ENCODE results near the gene ARMC10.
"Not testable (repeated sequence)": the region's sequence is repeated elsewhere in the genome, so short reads cannot be mapped to it uniquely, and the experiment has no call there.

Gene ARMC10

DNA sequence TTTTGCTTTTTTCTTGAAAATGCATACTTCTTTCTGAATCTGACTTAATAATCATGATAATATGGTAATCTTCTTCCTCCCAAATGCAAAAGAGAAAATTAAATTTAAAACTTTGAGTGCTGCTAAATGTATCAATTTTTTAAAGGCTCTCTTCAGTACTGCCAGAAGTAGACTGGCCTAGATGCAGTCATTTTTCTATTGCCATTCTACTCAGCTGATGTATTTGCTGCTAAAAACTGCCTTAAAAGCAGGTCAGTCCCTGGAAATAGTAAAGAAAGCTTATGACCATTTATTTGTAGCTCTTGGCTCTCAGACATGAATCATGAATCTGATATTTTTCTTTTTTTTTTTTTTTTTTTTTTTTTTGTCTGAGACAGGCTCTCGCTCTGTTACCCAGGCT lies 45.4 kb downstream of the ARMC10 start:
- in situ Hi-C loops (cut with MboI; ENCODE audit: low sequenced_read_pairs), result no loop called here

DNA sequence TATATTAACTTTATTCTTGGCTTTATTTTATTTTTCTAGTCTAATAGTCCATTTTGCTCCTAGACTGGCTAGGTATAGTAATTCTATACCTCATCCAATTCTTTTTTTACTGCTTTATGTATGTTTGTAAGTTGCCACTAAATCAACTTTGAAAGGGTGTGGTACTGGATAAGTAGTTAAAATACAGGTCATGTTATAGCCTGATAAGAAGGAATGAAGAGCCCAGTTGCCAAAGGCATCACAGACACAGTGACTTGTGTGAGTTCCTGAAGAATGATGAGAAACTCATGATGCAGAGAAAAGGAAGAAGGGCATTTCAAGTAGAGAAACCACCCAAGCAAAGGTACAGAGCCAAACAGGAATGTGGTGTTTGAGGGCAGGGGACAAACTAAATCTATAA lies 46.7 kb downstream of the ARMC10 start:
- in situ Hi-C loops (cut with MboI; ENCODE audit: low sequenced_read_pairs), result no loop called here

DNA sequence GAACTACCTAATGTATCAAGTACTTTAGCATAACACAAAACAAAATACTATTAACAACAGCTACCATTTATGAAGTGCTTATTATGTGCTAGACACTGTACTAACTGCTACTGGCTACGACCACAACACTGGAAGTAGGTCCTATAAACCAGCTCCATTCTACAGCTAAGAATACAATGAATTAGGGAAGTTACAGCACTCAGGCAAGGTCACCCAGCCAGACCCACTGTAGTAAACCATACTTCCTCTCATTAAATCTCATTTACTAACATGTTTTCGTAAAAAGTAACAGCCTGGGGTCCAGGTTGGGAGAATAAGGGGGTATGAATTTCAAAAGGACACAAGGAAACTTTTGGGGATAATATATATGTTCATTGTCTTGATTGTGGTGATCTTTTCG lies 48.6 kb downstream of the ARMC10 start:
- in situ Hi-C loops (cut with MboI; ENCODE audit: low sequenced_read_pairs), result no loop called here

DNA sequence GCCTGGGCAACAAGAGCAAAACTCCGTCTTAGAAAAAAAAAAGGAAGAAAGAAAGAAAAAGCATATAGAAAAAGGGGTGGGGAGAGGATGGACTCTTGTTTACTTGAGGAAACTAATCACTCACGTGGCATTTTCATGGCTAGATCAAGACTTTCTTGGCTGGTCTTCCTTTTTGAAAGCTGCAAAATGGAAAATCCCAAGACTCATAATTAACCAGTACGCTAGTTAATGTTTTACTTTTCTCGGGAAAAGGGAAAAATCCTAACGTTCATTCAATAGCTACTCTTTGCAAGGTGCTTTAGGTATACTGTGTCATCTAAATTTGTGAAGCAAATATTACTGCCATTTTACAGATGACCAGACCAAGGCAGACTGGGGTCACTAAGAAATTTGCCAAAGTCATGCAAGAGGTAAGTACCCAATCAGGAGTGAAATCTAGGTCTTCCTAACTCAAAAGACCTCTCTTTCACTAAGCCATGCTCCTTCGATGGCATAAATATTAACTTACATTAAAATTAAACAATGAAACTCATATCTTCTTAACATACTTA lies 49.6 kb downstream of the ARMC10 start:
- in situ Hi-C loops (cut with MboI; ENCODE audit: low sequenced_read_pairs), result no loop called here

DNA sequence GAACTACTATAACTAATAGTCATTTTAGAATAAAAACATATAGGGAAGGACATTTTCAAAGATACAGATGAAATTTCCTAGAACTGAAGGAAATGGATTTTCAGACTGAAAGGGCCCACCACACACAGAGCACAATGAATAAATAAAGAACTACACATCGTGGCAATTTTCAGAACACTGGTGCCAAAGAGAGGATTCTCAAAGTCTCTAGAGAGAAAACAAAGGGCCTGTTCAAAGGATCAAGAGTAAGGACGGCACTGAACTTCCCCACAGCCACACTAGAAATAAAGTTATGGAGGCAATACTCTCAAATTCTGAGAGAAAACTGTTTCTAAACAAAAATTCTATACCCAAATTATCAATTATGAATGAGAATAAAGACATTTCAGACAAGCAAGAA lies 52.1 kb downstream of the ARMC10 start:
- in situ Hi-C loops (cut with MboI; ENCODE audit: low sequenced_read_pairs), result no loop called here

DNA sequence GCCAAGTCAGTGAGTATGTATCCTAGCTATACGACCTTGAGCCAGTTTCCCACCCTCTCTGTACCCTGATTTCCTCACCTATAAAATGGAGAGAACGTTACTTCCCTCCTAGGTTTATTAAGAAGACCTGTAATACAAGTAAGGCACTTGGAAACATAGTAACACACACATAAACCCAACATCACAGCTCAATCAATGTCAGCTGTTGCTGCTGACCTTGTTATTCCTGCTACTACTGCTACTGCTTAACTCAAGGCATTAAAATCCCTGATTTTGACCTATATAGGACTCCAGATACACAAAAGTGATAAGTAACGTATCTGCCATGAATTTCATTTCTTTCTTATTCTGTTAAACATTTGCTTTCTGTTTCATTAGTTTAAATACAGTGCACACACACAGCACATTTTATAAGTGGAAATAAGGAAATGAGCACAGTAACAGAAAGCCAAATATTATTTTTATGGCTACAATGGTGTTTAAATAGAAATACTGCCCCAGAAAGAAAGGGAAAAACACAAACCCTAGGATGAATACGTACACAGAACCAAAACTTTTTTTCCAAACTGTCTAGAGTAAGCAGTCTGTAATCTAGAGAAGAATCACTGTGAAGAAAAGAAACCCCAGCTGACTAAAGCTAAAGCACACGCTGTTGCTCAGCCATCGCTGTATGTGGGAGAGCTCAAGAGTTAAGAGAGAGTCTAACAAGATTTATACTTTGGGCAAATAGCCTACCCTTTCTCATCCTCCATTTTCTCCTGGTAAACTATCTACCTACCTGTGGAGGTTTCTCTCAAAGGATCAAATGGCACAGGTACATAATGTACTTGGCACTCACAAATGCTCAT lies 55.0 kb downstream of the ARMC10 start:
- in situ Hi-C loops (cut with MboI; ENCODE audit: low sequenced_read_pairs), result no loop called here

DNA sequence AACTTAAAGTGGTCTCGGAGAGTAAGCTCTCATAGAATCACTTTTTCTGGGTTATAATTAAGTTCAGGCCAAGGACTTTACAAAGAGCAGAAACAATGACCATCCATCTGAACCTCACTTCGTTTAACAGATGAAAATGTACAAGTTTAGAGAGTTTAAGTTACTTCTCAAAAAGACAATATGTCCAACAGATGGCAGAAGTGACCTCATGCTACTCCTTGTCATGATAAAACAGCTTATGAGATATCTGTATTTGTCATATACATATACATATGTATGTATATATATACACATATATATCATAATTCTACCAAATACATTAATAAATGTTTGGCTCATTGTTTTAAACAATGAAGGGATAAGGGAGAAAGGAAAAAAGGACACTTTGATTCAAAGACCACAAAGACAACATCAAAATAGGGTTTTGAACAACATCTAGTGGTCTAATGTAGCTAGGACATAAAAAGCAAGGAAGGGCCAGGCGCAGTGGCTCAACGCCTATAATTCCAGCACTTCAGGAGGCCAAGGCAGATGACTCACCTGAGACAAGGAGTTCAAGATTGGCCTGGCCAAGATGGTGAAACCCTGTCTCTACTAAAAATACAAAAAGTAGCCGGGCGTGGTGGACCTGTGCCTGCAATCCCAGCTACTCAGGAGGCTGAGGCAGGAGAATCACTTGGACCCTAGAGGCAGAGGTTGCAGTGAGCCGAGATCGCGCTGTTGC lies 56.1 kb downstream of the ARMC10 start:
- in situ Hi-C loops (cut with MboI; ENCODE audit: low sequenced_read_pairs), result no loop called here

DNA sequence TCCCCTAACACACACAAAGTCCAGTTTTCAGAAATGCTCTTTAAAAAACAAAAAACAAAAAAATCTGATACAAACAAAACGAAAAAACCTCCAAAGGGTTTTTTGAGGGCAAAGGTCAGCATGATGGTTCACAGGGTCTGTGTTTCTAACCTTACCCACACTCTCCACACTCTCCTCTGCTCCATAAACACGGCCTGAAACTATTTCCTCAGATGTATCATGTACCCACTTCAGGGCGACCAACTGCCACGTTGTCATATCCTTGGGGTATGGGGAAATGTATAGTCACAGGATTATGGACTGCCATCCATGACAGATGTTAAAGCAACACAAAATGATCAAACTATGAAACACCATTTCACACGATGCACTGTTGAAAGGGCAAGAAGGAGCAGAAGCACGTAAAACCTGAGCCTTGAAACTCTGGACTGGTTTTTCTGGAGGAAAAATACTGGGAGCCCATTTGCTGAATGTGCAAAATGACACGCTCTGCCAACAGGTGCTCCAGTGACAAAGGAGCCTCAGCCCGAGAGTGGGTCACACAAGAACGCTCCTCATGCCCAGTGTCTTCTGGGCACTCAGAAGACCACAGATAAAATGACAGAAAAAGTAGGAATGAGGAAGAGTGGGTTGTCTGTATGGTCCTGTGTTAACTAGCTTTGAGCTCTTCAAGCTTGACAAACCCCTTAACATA lies 58.2 kb downstream of the ARMC10 start:
- in situ Hi-C loops (cut with MboI; ENCODE audit: low sequenced_read_pairs), result no loop called here

DNA sequence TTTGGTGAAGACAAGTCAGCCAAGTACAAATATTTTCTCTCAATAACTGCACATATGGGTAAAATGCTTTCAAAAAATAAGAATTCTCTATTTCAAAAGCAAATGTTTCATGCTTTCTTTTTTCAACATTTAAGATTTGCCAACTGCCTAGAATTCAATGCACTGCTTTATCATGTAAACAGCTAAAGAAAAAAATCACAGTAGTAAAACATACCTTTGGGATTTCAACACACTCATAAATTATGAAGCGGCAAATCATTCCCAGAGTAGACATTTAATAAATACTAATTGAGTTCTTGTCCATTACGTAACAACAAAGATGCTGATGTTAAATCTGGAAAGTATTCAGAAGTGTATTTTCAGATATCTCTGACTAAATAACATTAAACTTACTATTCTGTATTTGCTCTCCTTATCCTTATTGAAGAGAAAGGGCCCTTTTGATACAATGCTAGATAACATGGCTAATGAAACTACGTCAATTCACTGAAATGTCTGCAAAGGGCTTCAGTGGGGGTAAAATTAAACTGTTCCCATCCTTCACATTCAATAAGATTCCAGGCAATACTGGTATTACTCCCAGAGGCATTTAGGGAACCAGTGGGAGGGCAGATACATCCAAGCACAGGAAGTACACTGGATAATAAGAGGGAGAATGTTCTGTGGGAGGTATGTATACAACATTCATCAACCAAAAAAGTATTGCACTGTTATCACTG lies 60.1 kb downstream of the ARMC10 start:
- in situ Hi-C loops (cut with MboI; ENCODE audit: low sequenced_read_pairs), result no loop called here

DNA sequence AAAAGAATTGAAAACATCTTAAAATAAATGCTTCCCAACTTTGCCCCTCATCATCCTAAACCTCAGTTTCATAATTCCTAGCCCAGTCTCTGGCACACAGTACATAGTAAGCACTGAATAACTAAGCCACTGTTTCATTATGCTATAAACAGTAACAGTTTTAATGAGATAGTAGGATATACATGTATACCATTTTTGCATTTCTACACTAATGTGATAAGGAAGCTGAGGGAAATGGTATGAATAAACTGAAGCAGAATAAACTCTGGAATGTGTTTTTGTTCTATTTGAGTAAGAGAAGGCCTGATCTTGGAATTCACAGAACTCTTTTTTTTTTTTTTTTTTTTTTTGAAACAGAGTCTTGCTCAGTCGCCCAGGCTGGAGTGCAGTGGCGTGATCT lies 65.1 kb downstream of the ARMC10 start:
- in situ Hi-C loops (cut with MboI; ENCODE audit: low sequenced_read_pairs), result no loop called here

DNA sequence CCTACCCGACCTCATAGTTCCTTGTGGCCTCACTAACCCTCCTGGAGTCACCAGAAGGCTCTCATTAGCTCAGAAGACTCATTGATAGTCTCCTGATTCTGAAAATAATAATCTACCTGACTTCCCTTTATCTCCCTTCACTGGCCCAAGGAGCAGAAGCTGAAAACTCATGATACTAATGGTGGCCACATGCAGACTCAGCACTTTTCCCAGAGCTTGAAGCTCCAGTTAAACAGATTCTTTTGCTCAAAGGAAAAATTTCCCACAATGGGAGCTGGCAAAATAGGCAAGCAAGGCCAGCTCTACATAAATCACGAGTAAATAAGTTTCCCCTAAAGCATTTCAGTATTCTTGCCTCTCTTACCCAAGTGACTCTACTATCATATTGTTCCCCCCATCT lies 65.7 kb downstream of the ARMC10 start:
- in situ Hi-C loops (cut with MboI; ENCODE audit: low sequenced_read_pairs), result no loop called here

DNA sequence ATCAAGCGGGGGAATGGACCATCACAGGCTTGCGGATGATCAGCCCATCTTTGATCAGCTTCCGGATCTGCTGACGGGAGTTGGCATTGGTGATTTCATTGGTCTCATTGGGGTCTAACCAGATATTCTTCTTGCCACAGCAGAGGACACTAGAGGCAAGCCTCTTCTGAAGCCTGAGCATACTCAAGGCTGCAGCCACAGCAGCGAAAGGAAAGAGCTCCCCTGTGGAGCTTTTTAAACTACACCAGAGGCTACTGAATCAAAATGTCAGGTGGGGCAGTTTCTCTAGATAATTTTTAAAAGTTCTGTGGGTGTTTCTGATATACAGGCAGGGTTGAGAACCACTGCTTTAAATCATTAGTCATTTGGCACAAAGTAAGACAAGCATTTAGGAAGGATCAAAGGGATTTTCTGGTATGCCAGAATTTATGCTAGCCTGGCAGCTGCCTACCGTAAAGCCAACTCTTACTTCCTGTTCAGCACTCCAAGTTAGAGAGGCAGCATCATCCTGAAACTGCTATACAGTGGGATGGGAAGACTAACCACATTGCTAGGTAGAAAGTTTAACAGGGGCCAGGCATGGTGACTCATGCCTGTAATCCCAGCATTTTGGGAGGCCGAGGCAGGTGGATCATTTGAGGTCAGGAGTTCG lies 66.9 kb downstream of the ARMC10 start:
- in situ Hi-C loops (cut with MboI; ENCODE audit: low sequenced_read_pairs), result no loop called here

DNA sequence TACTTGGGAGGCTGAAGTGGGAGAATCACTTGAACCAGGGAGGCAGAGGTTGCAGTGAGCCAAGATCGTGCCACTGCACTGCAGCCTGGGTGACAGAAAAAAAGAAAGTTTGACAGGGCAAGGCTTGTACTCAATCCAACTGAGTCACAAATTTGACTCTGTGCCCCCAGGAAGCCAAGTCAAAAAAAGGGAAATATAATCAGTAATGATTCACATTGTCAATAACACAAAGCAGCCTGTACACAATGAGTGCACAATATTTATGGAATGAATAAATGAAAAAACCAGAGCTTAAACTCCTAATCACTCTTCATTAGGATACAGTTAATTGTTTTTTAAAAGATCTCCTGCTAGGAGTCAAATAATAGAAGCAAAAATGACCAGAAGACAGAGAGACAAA lies 67.6 kb downstream of the ARMC10 start:
- in situ Hi-C loops (cut with MboI; ENCODE audit: low sequenced_read_pairs), result no loop called here

DNA sequence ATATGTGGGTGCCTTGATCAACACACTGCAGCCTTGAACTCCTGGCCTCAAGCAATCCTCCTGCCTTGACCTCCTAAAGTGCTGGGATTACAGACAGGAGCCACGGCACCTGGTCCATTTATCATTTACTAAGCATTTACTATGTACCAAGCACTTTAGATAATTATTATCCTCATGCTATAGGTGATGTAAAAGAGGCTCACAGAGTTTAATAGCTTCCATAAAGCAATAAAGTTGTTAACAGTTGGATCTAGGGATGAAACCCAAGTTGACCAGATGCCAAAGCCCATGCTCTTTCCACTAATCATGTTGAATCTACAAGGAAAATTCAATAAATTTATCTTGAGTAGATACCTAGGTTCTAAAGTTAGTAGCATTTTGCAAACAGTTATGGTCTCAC lies 68.9 kb downstream of the ARMC10 start:
- in situ Hi-C loops (cut with MboI; ENCODE audit: low sequenced_read_pairs), result no loop called here

DNA sequence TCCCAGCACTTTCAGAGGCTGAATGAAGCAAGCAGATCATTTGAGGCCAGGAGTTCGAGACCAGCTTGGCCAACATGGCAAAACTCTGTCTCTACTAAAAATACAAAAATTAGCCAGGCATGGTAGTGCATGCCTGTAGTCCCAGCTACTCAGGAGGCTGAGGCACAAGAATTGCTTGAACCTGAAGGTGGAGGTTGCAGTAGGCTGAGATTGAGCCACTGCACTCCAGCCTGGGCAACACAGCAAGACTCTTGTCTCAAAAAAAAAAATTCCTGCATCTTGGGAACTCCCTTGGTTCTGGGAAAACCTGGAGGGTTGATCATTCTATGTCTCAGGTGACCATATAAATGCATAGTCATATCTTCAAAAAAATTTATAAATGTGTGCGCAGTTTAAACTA lies 69.8 kb downstream of the ARMC10 start:
- in situ Hi-C loops (cut with MboI; ENCODE audit: low sequenced_read_pairs), result not testable (repeated sequence)

DNA sequence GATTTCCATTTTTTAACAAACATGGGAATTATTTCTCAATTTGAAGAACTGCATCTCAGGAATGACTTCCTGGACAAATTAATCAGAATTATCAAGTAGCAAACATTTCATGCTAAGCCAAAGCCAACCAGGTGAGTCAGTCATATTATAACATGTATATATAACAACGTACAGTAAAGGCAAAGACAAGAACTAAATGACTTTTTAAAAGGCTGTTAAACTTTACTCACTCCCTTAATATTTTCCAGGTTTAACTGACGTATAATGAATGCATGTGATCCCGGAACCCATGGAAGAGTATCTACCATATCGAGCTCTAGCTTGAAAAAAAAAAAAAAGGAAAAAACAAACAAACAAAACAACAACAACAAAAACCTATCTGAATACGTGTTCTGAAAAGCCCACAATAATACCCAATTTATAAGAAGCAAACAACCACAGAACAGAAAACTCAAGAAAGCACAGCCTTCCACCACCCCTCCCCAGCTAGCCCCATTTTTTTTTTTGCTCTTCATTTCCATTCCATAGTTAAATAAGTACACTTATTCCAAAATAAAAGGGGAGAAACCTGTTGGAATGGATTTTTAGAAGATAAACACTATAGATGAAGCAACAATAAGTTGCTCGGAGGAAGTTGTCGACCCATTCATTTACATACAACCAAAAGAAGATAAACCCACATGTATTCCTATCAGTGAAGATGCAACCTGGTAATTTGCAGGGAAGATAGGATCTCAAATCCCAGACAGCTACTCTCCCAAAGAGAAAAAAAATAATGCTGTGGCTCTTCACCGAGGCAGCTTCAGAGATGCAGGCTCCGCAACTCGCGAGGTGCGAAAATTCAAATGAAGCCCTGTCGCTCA lies 73.4 kb downstream of the ARMC10 start:
- in situ Hi-C loops (cut with MboI; ENCODE audit: low sequenced_read_pairs), result no loop called here

All from HL-60/S4 (cell line).